Adipocyte (in vitro differentiated cells): Measurements from ENCODE around the gene NINJ1.

Source experiments
- DNase-seq: peaks from one replicate; pipeline ENCODE4 v3.0.0-alpha.2; 2015; ENCODE audit warnings: low read depth
- H3K27me3 ChIP-seq: replicated peaks from 2 replicates; pipeline ENCODE4 v1.7.0; 2013; ENCODE audit warnings: mild to moderate bottlenecking, low read length, moderate library complexity; ENCODE audit not compliant: control insufficient read depth, insufficient read depth
- H3K36me3 ChIP-seq: 2 replicates; pipeline ENCODE4 v1.7.0; 2013; ENCODE audit warnings: low read length, mild to moderate bottlenecking, moderate library complexity; ENCODE audit not compliant: control insufficient read depth, insufficient read depth, severe bottlenecking
- H3K4me1 ChIP-seq: 2 replicates; pipeline ENCODE4 v1.7.0; 2013; ENCODE audit warnings: mild to moderate bottlenecking, low read length, moderate library complexity; ENCODE audit not compliant: control insufficient read depth, insufficient read depth
- H3K4me3 ChIP-seq: 2 replicates; pipeline ENCODE4 v1.7.0; 2013; ENCODE audit warnings: mild to moderate bottlenecking, low read length, moderate library complexity
- H3K9ac ChIP-seq: 2 replicates; pipeline ENCODE4 v1.7.0; 2013; ENCODE audit warnings: mild to moderate bottlenecking, low read length, moderate library complexity
- H3K9me3 ChIP-seq: 2 replicates; pipeline ENCODE4 v1.7.0; 2013; ENCODE audit warnings: mild to moderate bottlenecking, low read length, moderate library complexity; ENCODE audit not compliant: control insufficient read depth

NINJ1 gene

GRCh38 chr9:93171261-93171990 lies 37.4 kb upstream of the NINJ1 start:
- DNase-seq = no peak
- H3K27me3 ChIP-seq = peaks cover 21% of the 10 kb centered on the region
- no peak overlapping the region for H3K9ac ChIP-seq
- no peaks in the 10 kb centered on the region for H3K9me3 ChIP-seq
- H3K4me1 ChIP-seq = no peaks in the 10 kb centered on the region
- H3K36me3 ChIP-seq = no peaks in the 10 kb centered on the region
- H3K4me3 ChIP-seq = no peak overlapping the region

DNA sequence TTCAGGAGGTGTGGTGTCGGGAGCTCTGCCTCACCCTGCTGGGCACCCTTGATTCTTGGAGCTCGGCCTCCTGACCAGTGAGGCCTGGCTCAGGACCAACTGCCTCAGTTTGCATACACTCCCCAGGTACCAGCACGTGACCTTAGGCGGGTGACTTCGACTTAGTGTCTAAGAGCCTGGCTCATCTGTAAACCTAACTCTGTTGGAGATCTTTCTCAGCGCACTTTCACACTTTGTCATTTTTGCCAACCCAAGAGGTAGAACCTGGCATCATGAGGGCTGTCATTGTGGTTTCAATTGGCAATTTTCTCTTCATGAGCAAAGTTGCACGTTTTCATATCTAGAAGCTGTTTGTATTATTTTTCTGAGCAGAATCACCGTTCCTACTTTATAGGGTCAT lies 36.5 kb upstream of the NINJ1 start:
- H3K36me3 ChIP-seq = no peaks in the 10 kb centered on the region
- no peaks in the 10 kb centered on the region for H3K4me1 ChIP-seq
- no peak for DNase-seq
- no peak overlapping the region for H3K9ac ChIP-seq
- peaks cover 21% of the 10 kb centered on the region for H3K27me3 ChIP-seq
- H3K4me3 ChIP-seq = no peak overlapping the region
- no peaks in the 10 kb centered on the region for H3K9me3 ChIP-seq

- Histone ChIP-seq H3K27me3 (peaks cover 23% of the 10 kb centered on the region), H3K4me1 (no peaks in the 10 kb centered on the region), H3K9me3 (no peaks in the 10 kb centered on the region), H3K4me3 (no peak overlapping the region), H3K36me3 (no peaks in the 10 kb centered on the region), H3K9ac (no peak overlapping the region)
- no peak for DNase-seq
These were observed 35.4 kb upstream of the NINJ1 start for GRCh38 chr9:93169444-93169843.

DNA sequence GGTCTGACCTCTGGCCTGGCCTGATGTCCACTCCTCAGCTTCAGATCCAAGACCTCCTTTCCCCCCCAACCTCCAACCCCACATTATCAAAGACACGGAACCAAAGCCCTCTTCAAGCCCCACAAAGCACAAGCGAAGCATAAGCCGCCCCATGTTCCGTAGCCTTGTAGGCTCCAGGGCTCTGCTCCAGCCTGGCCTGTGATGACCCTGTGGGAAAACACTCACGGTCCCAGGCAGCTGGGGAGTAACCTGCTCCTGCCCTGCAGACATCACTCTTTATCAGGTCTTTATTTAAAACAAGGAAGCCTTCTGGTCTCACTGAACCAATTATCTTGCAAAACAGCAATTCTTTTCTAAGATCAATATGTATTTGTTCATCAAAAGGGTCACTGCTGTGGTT lies 34.5 kb upstream of the NINJ1 start:
- Histone ChIP-seq H3K27me3 (peaks cover 19% of the 10 kb centered on the region), H3K4me1 (no peaks in the 10 kb centered on the region), H3K9ac (no peak overlapping the region), H3K9me3 (no peaks in the 10 kb centered on the region), H3K36me3 (no peaks in the 10 kb centered on the region), H3K4me3 (no peak overlapping the region)
- DNase-seq = no peak

DNA sequence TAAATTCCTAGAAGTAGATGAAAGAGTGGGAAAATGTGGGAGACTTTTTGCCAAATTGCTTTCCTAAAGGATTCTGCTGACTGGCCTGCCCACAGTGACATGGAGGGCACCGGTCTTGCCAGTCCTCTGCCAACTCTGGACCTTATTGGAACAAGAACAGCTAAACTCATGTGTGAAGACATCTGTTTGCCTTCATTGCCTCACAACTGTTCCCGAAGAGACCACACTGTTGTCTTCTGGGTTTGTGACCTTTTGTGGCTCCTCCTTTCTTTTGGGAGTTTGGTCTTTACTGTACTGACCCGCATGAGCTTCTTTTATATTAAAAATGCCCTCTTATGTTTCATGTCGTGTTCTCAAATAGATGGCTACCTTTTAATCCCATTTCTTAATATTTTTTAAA lies 33.8 kb upstream of the NINJ1 start:
- DNase-seq = no peak
- Histone ChIP-seq H3K9ac (no peak overlapping the region), H3K4me1 (no peaks in the 10 kb centered on the region), H3K9me3 (no peaks in the 10 kb centered on the region), H3K4me3 (no peak overlapping the region), H3K27me3 (peaks cover 13% of the 10 kb centered on the region), H3K36me3 (no peaks in the 10 kb centered on the region)

DNA sequence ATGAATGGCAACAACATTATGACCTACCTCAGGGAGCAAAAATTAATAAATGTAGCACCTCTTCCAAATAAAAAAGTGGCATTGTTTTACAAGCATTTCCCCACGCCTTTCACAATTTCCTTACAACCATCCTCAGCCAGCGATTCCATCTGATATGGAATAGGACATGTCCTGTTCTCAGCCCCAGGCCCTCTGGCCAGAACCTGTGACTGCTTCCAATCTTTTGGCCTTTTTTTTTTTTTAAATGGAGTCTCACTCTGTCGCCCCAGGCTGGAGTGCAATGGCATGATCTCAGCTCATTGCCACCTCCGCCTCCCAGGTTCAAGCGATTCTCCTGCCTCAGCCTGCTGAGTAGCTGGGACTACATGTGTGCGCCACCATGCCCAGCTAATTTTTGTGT lies 33.1 kb upstream of the NINJ1 start:
- no peaks in the 10 kb centered on the region for H3K4me1 ChIP-seq
- peaks cover 6% of the 10 kb centered on the region for H3K27me3 ChIP-seq
- H3K9me3 ChIP-seq = no peaks in the 10 kb centered on the region
- no peak overlapping the region for H3K9ac ChIP-seq
- no peak for DNase-seq
- H3K4me3 ChIP-seq = no peak overlapping the region
- H3K36me3 ChIP-seq = no peaks in the 10 kb centered on the region

DNA sequence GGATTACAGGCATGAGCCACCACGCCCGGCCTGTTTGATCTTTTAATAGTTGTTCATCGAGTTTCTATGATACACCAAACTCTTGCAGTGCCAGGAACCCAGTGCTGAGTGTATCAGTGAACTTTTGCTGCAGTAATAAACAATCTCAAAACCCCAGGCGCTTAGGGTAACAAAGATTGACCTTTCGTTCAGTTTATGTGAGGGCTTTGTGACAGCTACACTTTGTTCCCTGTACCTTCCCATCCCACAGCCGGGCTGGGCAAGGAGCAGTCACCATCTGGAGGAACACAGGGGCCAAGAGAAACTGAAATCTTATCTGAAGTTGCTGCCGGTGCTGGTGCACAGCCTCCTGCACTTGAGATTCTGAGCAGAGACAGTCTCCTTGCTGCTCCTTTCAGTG lies 32.6 kb upstream of the NINJ1 start:
- Histone ChIP-seq H3K9me3 (no peaks in the 10 kb centered on the region), H3K4me1 (no peaks in the 10 kb centered on the region), H3K36me3 (no peaks in the 10 kb centered on the region), H3K4me3 (no peak overlapping the region), H3K27me3 (peaks cover 5% of the 10 kb centered on the region), H3K9ac (no peak overlapping the region)
- no peak for DNase-seq

GRCh38 chr9:93164085-93164484 lies 30.0 kb upstream of the NINJ1 start:
- Histone ChIP-seq H3K27me3 (peaks cover 5% of the 10 kb centered on the region), H3K4me3 (no peak overlapping the region), H3K9ac (no peak overlapping the region), H3K4me1 (peaks cover 3% of the 10 kb centered on the region), H3K9me3 (no peaks in the 10 kb centered on the region), H3K36me3 (no peaks in the 10 kb centered on the region)
- DNase-seq = no peak

GRCh38 chr9:93161786-93162562 lies 27.9 kb upstream of the NINJ1 start:
- no peak overlapping the region for H3K9ac ChIP-seq
- H3K4me3 ChIP-seq = no peak overlapping the region
- DNase-seq = no peak
- peaks cover 5% of the 10 kb centered on the region for H3K27me3 ChIP-seq
- no peaks in the 10 kb centered on the region for H3K36me3 ChIP-seq
- peaks cover 3% of the 10 kb centered on the region for H3K4me1 ChIP-seq
- H3K9me3 ChIP-seq = no peaks in the 10 kb centered on the region

DNA sequence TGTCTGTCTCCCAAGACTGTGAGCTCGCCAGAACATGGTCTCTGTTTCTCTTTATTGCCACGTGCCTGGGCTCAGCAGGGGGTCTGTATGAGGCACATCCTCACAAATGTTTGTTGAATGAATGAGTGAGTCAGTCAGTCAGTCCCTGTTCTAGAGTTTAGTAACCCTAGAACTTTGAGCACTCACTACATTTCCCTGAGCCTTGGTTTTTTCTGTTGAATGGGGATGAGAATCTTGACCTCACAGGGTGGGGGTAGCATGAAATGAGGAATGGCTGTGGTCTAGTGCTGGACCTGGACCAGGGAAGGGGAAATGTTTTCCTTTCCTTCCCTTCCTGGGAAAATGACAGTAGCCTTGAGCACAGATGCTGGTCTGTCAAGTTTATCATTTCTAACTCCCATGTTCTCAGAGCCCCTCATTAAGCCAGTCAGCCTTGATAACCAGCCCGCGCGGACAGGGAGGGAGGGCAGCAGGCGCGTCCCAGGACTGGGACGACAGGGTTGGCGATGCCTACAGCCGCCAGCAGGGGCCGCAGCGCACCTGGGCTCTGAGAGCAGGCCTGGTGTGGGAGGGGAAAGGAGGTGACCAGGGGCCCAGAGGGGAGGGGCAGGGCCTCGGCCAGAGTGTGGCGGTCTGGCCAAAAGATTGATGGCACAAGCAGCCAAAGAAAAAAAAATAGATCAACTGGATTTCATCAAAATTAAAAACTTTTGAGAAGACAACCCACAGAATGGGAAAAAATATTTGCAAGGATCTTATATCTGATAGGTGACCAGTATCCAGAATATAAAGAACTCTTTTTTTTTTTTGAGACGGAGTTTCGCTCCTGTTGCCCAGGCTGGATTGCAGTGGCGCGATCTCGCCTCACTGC lies 25.8 kb upstream of the NINJ1 start:
- Histone ChIP-seq H3K9me3 (no peaks in the 10 kb centered on the region), H3K4me1 (peaks cover 3% of the 10 kb centered on the region), H3K4me3 (no peak overlapping the region), H3K9ac (no peak overlapping the region), H3K27me3 (no peaks in the 10 kb centered on the region), H3K36me3 (no peaks in the 10 kb centered on the region)
- DNase-seq = peak; percentile 90

DNA sequence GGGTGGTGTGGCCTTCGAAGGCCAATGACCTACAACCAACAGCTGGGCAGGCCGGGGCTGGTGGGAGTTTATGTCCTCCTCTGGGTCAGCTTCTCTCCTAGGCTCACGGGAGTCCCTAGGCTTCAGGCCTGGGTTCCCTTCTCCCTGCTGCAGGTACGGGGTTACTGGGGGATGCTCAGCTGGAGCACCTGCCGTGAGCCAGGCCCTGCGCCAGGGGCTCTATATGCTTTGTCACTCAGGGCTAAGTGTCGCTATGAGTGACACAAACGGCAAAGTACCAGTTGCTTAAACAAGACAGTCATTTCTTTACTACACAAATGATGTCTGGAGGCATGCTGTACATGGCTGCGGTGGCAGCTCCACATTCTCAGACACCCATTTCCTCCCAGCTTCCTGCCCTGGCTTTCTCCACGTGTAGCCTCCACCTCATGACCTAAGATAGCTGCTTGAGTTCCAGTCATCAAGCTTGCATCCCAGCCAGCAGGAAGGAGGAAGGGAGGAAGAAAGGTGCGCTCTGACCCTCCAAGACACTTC lies 22.5 kb upstream of the NINJ1 start:
- H3K9me3 ChIP-seq = no peaks in the 10 kb centered on the region
- no peaks in the 10 kb centered on the region for H3K27me3 ChIP-seq
- DNase-seq = no peak
- H3K9ac ChIP-seq = no peak overlapping the region
- H3K4me3 ChIP-seq = no peak overlapping the region
- H3K4me1 ChIP-seq = peaks cover 3% of the 10 kb centered on the region
- H3K36me3 ChIP-seq = no peaks in the 10 kb centered on the region
